ENCODE data around the gene TENM4.
A peak's percentile ranks its signal among the peaks of the same experiment; 100 is the strongest.

Gene TENM4

GRCh38 chr11:79439886-79440570 lies 802 bp downstream of the TENM4 start:
- no peak for TF ChIP-seq ZFP3 (CRISPR knock-in tag; IDR thresholded peaks at IDR 0.05)
- TF ChIP-seq ISL1 (CRISPR knock-in tag; IDR thresholded peaks at IDR 0.05) = no peak
- no peak for TF ChIP-seq ZC3H10 (CRISPR knock-in tag; IDR thresholded peaks at IDR 0.05)
- TF ChIP-seq RARB (CRISPR knock-in tag; IDR thresholded peaks at IDR 0.05) = no peak
- no peak for TF ChIP-seq ZNF70 (CRISPR knock-in tag; IDR thresholded peaks at IDR 0.05)
- no peak for TF ChIP-seq TCF4 (CRISPR knock-in tag; IDR thresholded peaks at IDR 0.05; ENCODE audit: borderline replicate concordance)
- no peak for TF ChIP-seq OSR1 (CRISPR knock-in tag; IDR thresholded peaks at IDR 0.05)
- no peak for TF ChIP-seq ESRRG (CRISPR knock-in tag; IDR thresholded peaks at IDR 0.05)
- no peak for TF ChIP-seq TOX (CRISPR knock-in tag; IDR thresholded peaks at IDR 0.05; ENCODE audit: borderline replicate concordance)
- peak; percentile 35 for ATAC-seq

GRCh38 chr11:79439410-79439885 lies 1.4 kb downstream of the TENM4 start:
- TF ChIP-seq ZNF8 (CRISPR knock-in tag; IDR thresholded peaks at IDR 0.05) = no peak
- TF ChIP-seq TSHZ2 (CRISPR knock-in tag; IDR thresholded peaks at IDR 0.05) = no peak
- TF ChIP-seq OSR1 (CRISPR knock-in tag; IDR thresholded peaks at IDR 0.05) = no peak
- ATAC-seq = peak; percentile 10

- ATAC-seq = peak; percentile 9
- no peak for TF ChIP-seq ZNF8 (CRISPR knock-in tag; IDR thresholded peaks at IDR 0.05)
- no peak for TF ChIP-seq PPARA (CRISPR knock-in tag; IDR thresholded peaks at IDR 0.05; ENCODE audit: borderline replicate concordance)
- no peak for TF ChIP-seq ISL1 (CRISPR knock-in tag; IDR thresholded peaks at IDR 0.05)
- no peak for TF ChIP-seq TSHZ2 (CRISPR knock-in tag; IDR thresholded peaks at IDR 0.05)
- no peak for TF ChIP-seq CSDC2 (CRISPR knock-in tag; IDR thresholded peaks at IDR 0.05)
- TF ChIP-seq RARB (CRISPR knock-in tag; IDR thresholded peaks at IDR 0.05) = no peak
- TF ChIP-seq ZC3H10 (CRISPR knock-in tag; IDR thresholded peaks at IDR 0.05) = no peak
- no peak for TF ChIP-seq TOX (CRISPR knock-in tag; IDR thresholded peaks at IDR 0.05; ENCODE audit: borderline replicate concordance)
- no peak for TF ChIP-seq CSRNP3 (CRISPR knock-in tag; IDR thresholded peaks at IDR 0.05)
These were observed 2.0 kb downstream of the TENM4 start for GRCh38 chr11:79438631-79439409.

GRCh38 chr11:79437981-79438630 lies 2.7 kb downstream of the TENM4 start:
- TF ChIP-seq TCF4 (CRISPR knock-in tag; IDR thresholded peaks at IDR 0.05; ENCODE audit: borderline replicate concordance) = 0 out of 2 replicates have a peak, but pooled peaks have one; percentile 27
- TF ChIP-seq ESRRG (CRISPR knock-in tag; IDR thresholded peaks at IDR 0.05) = no peak
- ATAC-seq = peak; percentile 8

GRCh38 chr11:79437278-79437980 lies 3.4 kb downstream of the TENM4 start:
- ATAC-seq = peak; percentile 61
- TF ChIP-seq CSDC2 (CRISPR knock-in tag; IDR thresholded peaks at IDR 0.05) (no peak), ZNF565 (CRISPR knock-in tag; conservative IDR thresholded peaks at IDR 0.05; ENCODE audit: low read depth) (no peak), RARB (CRISPR knock-in tag; IDR thresholded peaks at IDR 0.05) (no peak), POU6F1 (CRISPR knock-in tag; IDR thresholded peaks at IDR 0.05; ENCODE audit: borderline replicate concordance, low read depth) (no peak), ZNF8 (CRISPR knock-in tag; IDR thresholded peaks at IDR 0.05) (no peak), GLIS3 (CRISPR knock-in tag; IDR thresholded peaks at IDR 0.05) (no peak), PPARA (CRISPR knock-in tag; IDR thresholded peaks at IDR 0.05; ENCODE audit: borderline replicate concordance) (no peak), OSR1 (CRISPR knock-in tag; IDR thresholded peaks at IDR 0.05) (no peak), ARNTL (CRISPR knock-in tag; IDR thresholded peaks at IDR 0.05; ENCODE audit: borderline replicate concordance, low read depth) (no peak), TCF4 (CRISPR knock-in tag; IDR thresholded peaks at IDR 0.05; ENCODE audit: borderline replicate concordance) (no peak), CSRNP3 (CRISPR knock-in tag; IDR thresholded peaks at IDR 0.05) (no peak), ZC3H10 (CRISPR knock-in tag; IDR thresholded peaks at IDR 0.05) (no peak)
